HG03439 (cell line): ENCODE measurements around the gene AP1G2.

Experiments
- ATAC-seq: cut with Tn5 transposase; IDR thresholded peaks from one replicate; pipeline ENCODE4 v1.9.1; 2021; ENCODE audit warnings: mild to moderate bottlenecking, moderate library complexity; ENCODE audit not compliant: unreplicated experiment

AP1G2 gene

DNA sequence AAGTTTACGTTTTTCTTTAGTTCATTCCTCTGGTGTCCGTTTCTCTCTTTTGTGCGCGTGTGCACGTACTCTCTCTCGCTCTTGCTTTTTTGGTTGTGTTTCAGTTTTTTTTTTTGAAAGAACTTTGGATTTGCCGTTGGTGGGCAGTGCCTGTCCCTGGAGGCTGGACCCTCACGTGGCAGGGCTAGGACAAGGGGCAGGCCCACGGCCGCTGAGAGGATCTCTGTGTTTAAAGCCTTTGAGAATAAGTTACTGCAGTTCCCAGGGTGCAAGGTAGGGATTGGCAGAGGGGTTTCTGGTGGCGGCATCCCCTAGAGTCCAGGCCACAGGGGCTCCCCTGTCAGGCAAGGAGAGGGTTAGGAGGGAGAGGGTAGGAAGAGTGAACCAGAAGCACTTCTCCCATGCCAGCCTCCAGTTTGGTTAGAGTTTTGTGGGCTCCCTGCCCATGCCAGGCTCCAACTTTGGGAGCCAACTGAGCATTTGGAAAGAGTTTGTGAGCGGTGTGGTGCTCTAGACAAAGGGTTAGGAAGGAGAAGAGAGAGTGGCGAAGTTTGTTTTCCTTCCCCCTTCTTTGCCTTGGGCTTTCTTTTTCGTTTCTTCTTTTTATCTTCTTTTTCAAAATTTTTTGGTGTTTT, 46.6 kb downstream of the AP1G2 start:
- no peak for ATAC-seq

- ATAC-seq = no peak
Measured at GRCh38 chr14:23518709-23519108, 48.9 kb downstream of the AP1G2 start.

- ATAC-seq = no peak
Measured at GRCh38 chr14:23517650-23518326, 49.8 kb downstream of the AP1G2 start.

GRCh38 chr14:23514644-23514957, 53.0 kb downstream of the AP1G2 start:
- ATAC-seq = no peak

DNA sequence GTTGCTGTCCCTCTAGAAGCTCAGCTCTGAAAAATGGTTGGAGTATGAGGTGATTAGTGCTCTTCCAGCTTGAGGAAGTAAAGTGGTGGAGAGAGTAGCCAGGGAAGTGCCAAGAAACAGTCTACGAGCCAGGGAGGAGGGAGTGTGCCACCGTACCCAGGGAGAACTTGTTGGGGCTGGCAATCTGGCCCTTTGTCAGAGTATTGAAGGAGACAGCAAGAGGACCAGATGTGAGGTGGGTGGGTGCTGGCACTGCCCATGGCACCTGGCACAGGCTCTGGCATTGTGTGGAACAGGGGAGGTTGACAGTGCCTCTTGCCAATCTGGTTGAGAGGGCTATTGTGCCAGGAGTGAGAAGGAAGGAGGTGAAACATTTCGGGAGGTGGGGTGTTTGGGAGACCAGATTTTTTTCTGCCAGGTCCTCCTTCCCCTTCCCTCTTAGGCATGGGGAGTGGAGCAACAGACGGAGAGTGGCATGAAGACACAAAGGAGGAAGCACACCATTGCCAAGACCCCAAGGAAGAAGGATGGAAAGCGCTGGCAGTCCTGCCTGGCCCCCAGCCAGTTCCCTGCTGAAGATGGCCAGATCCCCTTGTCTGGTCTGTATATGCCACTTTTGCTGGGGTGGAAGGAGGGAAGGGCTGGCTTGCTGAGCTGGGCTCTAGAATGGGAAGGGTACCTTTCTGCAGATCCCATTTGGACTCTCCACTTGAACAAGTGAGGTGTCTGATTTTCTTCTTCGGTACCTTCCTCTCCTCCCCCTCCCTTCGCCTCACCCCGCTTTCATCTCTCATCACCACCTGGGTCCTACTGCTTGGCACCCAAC, 53.6 kb downstream of the AP1G2 start:
- ATAC-seq = no peak

GRCh38 chr14:23513005-23513817, 54.4 kb downstream of the AP1G2 start:
- no peak for ATAC-seq

DNA sequence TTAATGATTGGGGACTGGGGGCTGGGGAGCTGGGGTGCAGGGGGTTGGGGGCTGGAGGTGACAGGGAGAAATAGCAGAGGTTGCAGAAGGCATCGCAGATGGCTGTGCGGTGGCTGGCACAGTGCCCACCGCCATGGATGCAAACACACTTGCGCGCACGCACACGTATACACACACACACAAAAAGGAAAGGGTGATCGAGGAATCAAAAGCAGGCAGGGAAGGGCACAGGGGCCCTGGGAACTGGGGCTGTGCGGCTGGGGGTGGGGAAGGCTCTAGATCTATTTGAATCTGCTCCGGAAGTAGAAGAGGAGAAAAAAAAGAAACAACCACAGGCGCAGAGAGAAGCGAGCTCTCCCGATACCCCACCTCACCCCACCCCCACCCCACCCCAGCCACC, 55.4 kb downstream of the AP1G2 start:
- no peak for ATAC-seq
